EH (cell line): Measurements from ENCODE around the gene KMT2D.
A peak's percentile ranks its signal among the peaks of the same experiment; 100 is the strongest.

ENCODE experiments used
- DNase-seq: peaks from one replicate; pipeline ENCODE4 v3.0.0-alpha.2; 2015; ENCODE audit warnings: low read depth

Gene KMT2D, protein sequence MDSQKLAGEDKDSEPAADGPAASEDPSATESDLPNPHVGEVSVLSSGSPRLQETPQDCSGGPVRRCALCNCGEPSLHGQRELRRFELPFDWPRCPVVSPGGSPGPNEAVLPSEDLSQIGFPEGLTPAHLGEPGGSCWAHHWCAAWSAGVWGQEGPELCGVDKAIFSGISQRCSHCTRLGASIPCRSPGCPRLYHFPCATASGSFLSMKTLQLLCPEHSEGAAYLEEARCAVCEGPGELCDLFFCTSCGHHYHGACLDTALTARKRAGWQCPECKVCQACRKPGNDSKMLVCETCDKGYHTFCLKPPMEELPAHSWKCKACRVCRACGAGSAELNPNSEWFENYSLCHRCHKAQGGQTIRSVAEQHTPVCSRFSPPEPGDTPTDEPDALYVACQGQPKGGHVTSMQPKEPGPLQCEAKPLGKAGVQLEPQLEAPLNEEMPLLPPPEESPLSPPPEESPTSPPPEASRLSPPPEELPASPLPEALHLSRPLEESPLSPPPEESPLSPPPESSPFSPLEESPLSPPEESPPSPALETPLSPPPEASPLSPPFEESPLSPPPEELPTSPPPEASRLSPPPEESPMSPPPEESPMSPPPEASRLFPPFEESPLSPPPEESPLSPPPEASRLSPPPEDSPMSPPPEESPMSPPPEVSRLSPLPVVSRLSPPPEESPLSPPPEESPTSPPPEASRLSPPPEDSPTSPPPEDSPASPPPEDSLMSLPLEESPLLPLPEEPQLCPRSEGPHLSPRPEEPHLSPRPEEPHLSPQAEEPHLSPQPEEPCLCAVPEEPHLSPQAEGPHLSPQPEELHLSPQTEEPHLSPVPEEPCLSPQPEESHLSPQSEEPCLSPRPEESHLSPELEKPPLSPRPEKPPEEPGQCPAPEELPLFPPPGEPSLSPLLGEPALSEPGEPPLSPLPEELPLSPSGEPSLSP (N-terminal part only)

DNA sequence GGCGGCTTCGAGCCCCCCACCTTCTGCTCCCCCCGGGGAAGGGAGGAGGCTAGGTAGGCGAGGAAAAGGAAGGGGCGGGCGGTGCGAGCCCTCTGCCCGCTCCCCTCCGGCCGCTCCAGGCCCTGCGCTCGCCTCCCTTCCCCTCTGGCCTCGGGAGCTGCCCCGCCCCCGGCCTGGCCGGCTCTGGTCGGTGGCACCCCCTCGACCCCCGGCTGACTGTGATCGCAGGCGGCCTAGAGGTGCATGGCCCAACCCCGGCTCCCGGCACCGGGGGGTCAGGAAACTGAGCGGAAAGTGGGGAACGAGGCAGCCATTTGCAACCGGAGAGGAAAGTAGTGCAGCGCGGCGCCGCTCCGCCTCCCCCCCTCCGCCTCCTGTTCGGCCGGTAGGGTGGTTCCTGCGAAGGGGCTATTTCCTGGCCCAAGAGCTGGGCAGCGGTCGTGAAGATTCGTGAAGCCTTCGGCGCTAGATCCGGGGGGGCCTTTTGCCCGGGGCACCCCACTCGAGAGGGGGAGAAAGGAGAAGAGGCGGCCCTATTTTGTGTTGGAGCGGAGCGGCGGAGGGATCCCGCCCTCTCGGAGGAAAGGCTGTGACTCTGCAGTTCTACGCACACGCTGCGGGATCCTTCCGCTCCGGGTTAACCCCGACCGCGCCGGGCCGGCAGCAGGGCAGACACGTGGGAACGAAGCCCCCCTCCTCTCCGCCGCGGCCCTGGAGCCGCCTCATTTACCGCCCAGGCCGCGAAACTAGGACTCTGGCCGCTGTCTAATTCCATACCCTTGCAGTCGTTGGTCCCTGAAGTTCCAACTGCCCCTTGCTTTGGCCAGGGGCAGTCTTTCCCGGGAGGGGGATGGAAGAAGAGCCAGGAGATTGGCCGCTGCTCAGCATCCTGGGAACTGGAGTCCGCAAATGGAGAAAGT is at the start of gene KMT2D:
TSS of gene KMT2D (minus strand) at position 558 of the 920 bp plus-strand sequence. CDS start 5,470 bp downstream, outside the sequence.
- peak; percentile 92 for DNase-seq

DNA sequence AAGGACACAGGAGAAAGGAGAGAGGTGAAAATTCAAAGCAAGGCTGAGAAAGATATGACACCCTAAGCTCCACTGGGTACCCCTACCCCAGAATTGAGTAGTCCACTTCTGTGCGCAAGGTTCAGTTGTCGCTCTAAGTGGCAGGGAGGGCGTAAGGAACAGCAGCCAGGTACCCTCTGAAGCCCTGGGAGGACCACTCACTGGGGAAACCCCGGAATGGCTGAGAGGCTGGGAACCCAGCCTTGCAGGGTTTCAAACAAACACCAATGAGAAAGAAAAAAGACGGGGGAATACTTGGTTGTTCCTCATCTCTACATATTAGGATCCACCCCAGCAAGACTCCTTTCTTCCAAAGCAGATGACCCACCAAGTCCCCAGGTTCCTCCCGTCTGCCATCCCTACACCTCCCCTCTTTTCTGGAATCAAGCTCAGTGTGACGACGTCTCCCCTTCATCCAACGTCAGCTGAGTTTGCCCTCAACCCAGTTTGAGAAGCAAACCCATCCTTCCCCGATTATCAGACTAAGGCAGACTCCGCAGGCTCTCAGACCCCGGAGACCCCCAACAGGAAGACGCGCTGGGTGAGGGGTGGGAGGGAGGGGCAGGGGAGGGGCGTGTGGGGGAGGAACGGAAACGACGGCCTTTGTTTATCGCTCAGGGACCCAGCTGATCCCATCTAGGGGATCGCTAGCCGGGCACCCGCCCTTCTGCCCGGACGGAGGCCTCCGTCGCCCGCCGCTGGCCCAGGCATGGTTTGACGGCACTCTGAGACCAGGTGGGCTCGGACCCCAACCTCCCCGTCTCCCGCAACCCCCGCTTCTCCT is 49.3 kb upstream of the KMT2D start:
- no peak for DNase-seq

GRCh38 chr12:49108958-49109404 is 48.4 kb upstream of the KMT2D start:
- peak; percentile 64 for DNase-seq

GRCh38 chr12:49105504-49106084 is 45.0 kb upstream of the KMT2D start:
- DNase-seq, result peak; percentile 61

- no peak for DNase-seq
These were observed 44.2 kb upstream of the KMT2D start for GRCh38 chr12:49104822-49105221.

GRCh38 chr12:49100380-49100779 is 39.8 kb upstream of the KMT2D start:
- no peak for DNase-seq

GRCh38 chr12:49098703-49099102 is 38.1 kb upstream of the KMT2D start:
- DNase-seq, result no peak

- peak; percentile 54 for DNase-seq
These were observed 37.4 kb upstream of the KMT2D start for GRCh38 chr12:49098035-49098451.

GRCh38 chr12:49097381-49097780 is 36.8 kb upstream of the KMT2D start:
- no peak for DNase-seq

GRCh38 chr12:49094975-49095365 is 34.4 kb upstream of the KMT2D start:
- DNase-seq, result no peak

DNA sequence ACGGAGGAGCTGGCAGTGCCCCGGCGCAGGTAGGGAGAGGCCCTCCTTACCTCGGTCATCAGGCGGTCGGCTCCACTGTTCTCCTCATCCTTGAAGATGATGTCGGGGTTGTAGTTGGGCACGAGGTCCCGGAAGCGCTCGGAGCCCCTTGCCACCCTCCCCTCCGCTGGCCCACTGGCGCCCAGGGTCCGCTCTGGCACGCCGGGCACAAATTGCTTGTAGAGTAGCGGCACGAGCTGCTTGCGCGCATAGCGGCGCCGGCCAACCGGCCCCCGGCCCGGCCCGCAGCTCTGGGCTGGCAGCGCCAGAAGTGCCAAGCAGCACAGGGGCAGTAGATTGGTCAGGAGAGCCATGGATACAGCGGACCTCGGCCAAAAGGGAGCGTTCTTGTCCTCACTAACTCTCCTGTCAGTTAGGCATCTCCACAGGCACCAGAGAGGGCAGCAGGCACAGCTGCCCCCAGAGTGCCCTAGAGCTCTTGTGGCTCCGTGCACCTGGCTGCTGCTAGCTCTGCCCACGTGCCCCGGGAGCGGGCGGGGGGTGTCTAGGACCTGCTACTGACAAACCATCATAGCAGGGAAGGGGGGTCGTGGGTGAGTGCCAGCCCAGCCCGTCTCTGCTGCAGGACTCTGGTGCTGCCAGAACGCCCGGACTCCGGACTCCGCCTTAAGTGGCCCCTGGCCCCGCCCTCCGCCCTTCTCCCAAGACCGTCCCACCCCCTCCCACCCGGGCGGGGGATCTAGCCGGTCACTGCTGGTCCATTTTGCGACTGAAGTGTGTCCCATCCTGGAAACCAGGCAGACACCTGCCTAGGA is 33.8 kb upstream of the KMT2D start, which contains the start of gene DHH:
TSS of gene DHH (minus strand) at position 642 of the 815 bp plus-strand sequence. CDS start at position 353, 289 bp downstream.
- peak; percentile 27 for DNase-seq

DNA sequence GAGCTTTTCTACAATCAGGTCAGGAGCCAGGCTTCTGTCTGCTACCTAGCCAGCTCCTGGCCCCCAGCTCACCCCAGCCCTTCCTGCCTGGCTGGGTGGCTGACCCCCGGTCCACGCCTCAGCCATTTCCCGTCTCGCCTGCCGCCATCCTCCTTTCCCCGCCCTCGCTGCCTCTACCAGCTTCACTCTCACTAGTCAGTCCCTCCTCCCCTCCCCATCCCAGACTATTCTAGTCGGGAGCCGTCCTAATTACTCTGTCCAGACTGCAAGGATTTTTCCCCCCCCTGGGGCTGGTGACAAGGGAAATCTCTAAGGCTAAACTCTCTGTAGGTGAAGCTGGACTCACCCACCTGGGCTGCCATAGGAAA is 33.2 kb upstream of the KMT2D start:
- peak; percentile 24 for DNase-seq

- DNase-seq, result no peak
These were observed 32.3 kb upstream of the KMT2D start for GRCh38 chr12:49092816-49093406.

DNA sequence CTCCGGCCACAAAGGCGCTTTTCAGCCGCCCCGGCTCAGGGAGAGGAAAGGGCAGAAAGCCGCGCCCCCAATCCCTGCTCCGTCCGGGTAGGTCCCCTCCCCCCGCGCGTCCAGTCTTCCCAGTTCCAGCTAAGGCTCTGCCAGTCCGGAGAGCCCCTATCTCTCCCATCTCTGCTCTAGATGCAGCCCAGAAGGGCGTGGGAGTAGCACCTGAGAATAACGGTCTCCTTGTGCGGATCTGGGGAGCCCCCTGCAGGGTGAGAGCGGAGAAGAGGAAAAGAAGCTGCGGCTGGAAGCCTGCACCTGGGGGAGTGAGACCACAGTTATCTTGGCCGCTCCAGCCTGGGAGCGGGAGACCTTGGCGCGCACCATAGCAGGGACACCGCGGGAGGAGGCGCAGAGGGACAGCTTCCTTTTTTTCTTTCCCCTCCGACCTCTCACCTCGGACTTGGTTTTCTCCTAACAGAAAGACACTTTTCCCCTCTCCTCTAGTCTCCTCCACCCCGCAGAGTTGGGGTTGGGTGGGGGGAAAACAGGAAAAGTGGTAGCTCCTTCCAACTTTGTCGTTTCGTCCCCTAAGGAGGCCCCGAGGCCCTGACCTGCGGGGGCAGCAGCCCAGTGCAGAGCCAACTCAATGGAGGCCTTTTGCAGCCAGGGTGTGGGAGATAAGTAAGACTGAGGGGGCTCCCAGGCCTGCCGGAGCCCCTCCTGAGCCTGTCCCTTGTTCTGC is 31.7 kb upstream of the KMT2D start:
- DNase-seq, result peak; percentile 69

DNA sequence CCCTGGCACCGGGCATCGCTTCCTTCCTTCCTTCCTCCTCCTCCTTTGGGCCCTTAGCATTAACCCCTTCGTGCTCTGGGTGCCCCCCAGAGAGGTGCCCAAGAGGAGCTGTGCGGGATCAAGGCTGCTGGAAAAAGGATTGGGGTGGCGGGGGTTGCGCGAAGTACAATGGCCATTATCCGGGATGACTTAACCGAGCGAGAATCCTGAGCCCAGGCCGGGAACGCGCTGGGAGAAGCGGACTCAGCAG is 31.2 kb upstream of the KMT2D start:
- no peak for DNase-seq

DNA sequence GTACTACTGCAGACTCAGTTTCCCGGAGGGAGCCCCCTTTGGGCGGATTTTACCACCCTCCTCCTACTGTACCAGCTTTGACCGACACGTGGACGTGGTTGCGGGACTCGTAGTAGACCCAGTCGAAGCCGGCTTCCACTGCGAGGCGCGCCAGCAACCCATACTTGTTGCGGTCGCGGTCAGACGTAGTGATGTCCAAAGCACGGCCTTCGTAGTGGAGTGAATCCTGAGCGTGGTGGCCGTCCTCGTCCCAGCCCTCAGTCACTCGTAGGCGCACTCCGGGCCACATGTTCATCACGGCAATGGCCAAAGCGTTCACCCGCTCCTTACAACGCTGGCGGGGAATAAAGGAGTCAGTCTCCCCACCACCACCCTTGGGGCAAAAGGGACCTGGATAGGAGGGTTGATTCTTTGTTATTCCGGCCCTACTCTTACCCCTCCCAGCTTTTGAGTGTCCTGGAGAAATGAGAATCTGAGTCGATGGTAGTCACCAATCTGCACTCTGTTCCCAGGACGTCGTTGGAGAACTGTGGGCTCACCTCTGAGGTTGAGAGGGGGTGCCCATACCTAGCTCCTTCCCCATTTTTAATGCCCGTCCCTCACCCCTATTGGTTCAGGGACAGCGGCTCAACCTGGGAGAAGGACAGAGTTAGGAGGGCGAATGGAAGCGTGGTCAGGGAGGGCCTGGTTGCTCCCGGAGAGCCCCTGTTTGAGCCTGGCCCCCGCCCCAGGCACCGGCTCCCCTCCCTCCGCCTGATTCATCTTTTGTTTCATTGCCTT is 30.7 kb upstream of the KMT2D start:
- no peak for DNase-seq

DNA sequence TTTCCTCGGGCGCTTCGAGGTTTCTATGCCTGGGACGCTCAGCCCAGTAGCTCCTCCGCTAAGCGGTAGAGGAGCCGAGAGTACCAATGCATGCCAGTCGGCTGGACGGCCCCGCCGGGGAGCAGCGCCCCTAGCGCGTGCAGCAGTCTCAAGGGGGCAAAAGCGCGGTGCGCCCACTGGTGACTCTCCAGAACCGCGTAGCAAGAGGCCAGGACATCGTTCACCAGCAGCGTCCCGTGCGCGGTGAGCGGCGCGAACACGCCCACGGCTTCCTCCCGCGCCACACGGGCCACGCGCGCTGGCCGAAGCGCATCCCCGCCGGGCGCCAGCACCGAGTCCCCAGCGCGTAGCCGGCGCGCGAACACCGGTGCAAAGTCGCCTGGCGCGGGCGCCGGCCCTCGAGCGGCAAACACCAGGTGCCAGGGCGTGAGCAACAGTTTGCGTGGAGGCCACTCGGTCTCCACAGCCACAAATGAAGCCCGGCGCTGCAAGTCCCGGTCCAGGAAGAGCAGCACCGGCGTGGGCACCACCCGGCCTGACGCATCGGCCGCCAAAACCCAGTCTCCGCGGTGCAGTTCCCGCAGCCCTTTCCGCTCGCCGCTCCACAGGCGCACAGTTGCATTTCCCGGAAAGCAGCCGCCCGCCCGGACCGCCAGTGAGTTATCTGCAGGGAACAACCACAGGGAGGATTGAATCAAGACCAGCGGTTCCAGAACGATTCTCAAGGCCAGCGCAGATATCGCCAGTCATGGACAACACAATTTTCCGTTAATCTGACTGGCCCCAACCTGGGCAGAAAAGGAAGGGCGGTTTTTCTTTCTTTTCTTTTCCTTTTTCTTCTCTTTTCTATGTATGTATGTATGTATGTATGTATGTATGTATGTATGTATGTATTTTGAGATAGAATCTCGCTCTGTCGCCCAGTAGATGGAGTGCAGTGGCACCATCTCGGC is 29.5 kb upstream of the KMT2D start:
- peak; percentile 59 for DNase-seq
